NB4 (cell line): ENCODE data around the gene DHX38.

ENCODE experiments used
- MYC ChIP-seq: IDR thresholded peaks from 2 replicates; pipeline ENCODE4 v1.6.1; 2011; ENCODE audit warnings: low read depth, low read length
- POLR2A ChIP-seq: IDR thresholded peaks from 2 replicates; pipeline ENCODE4 v1.6.1; 2011; ENCODE audit warnings: mild to moderate bottlenecking; ENCODE audit not compliant: insufficient read length; ENCODE audit errors: extremely low read depth
- TF ChIP-seq, protein P1 (sequence below): IDR thresholded peaks from one replicate; pipeline ENCODE4 v1.5.1; 2012; ENCODE audit warnings: low read depth, low read length
- TF ChIP-seq, protein P2 (sequence below): IDR thresholded peaks from 2 replicates; pipeline ENCODE4 v1.6.1; 2011; ENCODE audit warnings: low read depth, low read length

DNA sequence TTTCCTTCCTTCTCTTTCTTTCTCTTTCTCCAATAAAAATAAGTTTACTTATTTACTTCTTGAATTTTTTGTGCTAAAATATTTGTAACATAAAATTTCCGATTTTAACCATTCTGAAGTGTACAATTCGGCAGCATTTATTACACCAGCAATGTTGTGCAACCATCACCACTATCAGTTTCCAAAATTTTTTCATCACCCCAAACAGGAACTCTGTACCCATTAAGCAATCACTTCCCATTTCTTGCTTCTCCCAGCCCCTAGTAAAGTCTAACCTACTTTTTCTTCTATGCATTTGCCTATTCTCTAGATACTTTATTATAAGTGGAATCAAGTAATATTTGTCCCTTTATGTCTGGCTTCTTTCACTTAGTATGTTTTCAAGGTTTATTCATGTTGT lies 41.8 kb upstream of the DHX38 start:
- TF ChIP-seq, protein P1, sequence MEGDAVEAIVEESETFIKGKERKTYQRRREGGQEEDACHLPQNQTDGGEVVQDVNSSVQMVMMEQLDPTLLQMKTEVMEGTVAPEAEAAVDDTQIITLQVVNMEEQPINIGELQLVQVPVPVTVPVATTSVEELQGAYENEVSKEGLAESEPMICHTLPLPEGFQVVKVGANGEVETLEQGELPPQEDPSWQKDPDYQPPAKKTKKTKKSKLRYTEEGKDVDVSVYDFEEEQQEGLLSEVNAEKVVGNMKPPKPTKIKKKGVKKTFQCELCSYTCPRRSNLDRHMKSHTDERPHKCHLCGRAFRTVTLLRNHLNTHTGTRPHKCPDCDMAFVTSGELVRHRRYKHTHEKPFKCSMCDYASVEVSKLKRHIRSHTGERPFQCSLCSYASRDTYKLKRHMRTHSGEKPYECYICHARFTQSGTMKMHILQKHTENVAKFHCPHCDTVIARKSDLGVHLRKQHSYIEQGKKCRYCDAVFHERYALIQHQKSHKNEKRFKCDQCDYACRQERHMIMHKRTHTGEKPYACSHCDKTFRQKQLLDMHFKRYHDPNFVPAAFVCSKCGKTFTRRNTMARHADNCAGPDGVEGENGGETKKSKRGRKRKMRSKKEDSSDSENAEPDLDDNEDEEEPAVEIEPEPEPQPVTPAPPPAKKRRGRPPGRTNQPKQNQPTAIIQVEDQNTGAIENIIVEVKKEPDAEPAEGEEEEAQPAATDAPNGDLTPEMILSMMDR = no peak
- TF ChIP-seq, protein P2, sequence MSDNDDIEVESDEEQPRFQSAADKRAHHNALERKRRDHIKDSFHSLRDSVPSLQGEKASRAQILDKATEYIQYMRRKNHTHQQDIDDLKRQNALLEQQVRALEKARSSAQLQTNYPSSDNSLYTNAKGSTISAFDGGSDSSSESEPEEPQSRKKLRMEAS = no peak
- TF ChIP-seq POLR2A = no peak
- TF ChIP-seq MYC = no peak
